Neutrophil (primary cell): ENCODE data around the gene KCNIP2.

Experiments
- H3K27ac ChIP-seq: fragments of 200-600 bp; sonication (generic); 2 replicates; pipeline ENCODE4 v1.5.1; 2016; ENCODE audit warnings: mild to moderate bottlenecking, moderate library complexity
- H3K27me3 ChIP-seq: fragments of 200-600 bp; sonication (generic); 2 replicates; pipeline ENCODE4 v1.6.0; 2016; ENCODE audit warnings: mild to moderate bottlenecking
- H3K36me3 ChIP-seq: fragments of 200-600 bp; sonication (generic); 2 replicates; pipeline ENCODE4 v1.5.1; 2017
- H3K4me1 ChIP-seq, 2 experiments: fragments of 200-600 bp in 1 of 2; sonication (generic) in 1 of 2; 1 replicate in 1 of 2; 2 replicates in 1 of 2; pipeline versions ENCODE4 v1.5.1 to v1.6.1; 2013 to 2016; ENCODE audit warnings: low read depth in 1 of 2, low read length in 1 of 2, mild to moderate bottlenecking in 1 of 2, moderate library complexity in 1 of 2; ENCODE audit not compliant: control insufficient read depth in 1 of 2, insufficient read depth in 1 of 2
- H3K4me3 ChIP-seq, 2 experiments: fragments of 200-600 bp in 1 of 2; sonication (generic) in 1 of 2; 1 replicate in 1 of 2; 2 replicates in 1 of 2; pipeline ENCODE4 v1.5.1; 2013 to 2016; ENCODE audit warnings: low read depth in 1 of 2, low read length in 1 of 2, mild to moderate bottlenecking in 1 of 2, moderate library complexity in 1 of 2
- H3K9me3 ChIP-seq: fragments of 200-600 bp; sonication (generic); 2 replicates; pipeline ENCODE4 v1.5.1; 2016
- TF ChIP-seq, protein P1 (sequence below): fragments of 200-600 bp; sonication (generic); IDR thresholded peaks from 2 replicates; pipeline ENCODE4 v1.5.1; 2016; ENCODE audit warnings: antibody characterized with exemption

KCNIP2 gene

DNA sequence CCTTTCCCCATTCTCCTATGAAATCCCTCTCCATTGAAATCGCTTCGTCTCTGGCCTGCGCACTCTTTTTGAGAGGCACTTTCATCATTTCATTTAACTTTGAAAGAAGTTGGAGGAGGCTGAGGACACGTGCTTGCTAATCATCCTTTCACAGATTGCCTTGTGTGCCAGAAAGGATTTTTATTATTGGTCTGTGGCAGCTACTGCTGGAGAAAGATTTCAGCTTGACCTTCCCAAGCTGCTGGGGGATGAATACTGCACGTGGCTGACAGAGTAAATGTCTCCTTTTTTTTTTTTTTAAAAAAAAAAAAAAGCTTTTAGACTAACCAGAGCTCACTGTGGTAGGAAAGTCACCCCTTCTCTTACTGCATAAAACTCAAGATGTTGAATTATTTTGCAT lies 44.2 kb upstream of the KCNIP2 start:
- Histone ChIP-seq H3K36me3 (no peaks in the 10 kb centered on the region), H3K9me3 (no peaks in the 10 kb centered on the region), H3K27me3 (no peaks in the 10 kb centered on the region), H3K27ac (no peak overlapping the region), H3K4me3 (no peak overlapping the region), H3K4me1 (peaks cover 5% of the 10 kb centered on the region in 2 experiments)
- TF ChIP-seq, protein P1, sequence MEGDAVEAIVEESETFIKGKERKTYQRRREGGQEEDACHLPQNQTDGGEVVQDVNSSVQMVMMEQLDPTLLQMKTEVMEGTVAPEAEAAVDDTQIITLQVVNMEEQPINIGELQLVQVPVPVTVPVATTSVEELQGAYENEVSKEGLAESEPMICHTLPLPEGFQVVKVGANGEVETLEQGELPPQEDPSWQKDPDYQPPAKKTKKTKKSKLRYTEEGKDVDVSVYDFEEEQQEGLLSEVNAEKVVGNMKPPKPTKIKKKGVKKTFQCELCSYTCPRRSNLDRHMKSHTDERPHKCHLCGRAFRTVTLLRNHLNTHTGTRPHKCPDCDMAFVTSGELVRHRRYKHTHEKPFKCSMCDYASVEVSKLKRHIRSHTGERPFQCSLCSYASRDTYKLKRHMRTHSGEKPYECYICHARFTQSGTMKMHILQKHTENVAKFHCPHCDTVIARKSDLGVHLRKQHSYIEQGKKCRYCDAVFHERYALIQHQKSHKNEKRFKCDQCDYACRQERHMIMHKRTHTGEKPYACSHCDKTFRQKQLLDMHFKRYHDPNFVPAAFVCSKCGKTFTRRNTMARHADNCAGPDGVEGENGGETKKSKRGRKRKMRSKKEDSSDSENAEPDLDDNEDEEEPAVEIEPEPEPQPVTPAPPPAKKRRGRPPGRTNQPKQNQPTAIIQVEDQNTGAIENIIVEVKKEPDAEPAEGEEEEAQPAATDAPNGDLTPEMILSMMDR, result no peak

DNA sequence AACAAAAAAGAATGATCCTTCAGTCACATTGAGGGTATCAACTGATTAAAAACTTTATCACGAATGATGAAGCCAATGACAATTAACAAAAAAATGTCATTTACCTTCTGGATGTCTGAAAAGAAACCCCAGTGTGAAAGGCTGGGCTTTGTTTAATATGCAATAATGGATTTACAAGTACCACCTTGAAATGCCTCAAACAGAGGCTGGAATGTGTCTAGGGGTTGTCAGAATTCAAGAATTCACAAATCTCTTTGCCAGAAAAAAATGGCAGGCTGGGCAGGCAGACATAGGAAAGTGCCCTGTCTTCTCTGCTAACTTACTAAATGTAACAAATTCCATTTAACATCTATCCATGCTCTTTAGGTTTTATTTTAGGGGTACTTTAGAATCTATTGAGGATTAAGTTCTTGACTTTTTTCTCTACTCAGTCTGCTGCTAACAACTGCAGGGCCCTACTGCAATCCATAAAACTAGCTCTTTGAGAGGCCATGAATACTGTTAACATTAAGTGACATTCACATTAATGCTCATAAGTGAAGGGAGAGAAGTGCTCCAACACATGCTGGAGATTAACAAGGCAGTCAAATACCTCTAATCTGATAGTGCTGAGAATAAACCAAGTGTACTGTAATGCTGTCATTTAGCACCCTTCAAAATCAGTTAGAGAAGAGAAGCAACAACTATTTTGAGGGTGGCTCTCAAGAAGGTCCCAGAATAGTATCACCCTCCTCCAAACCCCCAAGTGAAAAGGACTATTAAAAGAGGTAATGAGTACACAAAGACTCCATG lies 43.1 kb upstream of the KCNIP2 start:
- H3K27ac ChIP-seq, result no peak overlapping the region
- no peaks in the 10 kb centered on the region for H3K27me3 ChIP-seq
- H3K9me3 ChIP-seq, result no peaks in the 10 kb centered on the region
- H3K36me3 ChIP-seq, result no peaks in the 10 kb centered on the region
- peaks cover 5% of the 10 kb centered on the region in 2 experiments for H3K4me1 ChIP-seq
- no peak overlapping the region for H3K4me3 ChIP-seq
- TF ChIP-seq, protein P1, result no peak

DNA sequence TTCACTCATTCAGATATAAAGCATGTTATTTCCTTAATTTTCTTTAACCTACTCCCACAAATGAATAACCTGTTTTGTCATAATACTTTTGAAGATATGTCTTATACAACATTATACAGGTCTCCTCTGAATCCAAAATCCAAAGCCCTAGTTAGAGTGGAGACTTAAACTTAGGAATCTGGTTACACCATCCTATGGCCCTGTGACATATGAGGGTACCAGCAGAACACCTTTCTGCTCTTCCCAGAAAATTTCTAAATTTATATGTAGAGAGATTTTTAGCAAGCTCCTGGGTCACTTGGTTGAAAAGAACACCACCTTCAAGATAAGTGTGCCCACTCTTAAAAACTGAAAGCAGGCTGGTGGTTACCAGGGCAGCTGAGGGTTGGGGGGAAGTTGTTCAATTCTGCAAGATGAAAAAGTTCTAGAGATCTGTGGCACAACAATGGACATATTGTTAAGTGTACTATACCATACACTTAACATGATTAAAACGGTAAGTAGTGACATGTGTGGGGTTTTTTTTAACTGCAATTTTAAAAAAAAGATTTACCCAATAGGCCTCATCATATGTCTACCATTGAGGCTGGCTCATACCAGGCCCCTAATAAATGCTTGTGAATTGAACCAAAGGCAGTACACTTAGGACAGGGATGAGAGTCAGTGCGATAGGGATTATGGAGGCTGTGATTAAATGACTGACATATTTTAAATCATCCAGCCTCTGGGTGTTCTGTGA lies 37.6 kb upstream of the KCNIP2 start:
- H3K36me3 ChIP-seq, result peaks cover 8% of the 10 kb centered on the region
- H3K4me1 ChIP-seq, result peaks cover 5% of the 10 kb centered on the region in 2 experiments
- H3K4me3 ChIP-seq, result no peak overlapping the region
- H3K27me3 ChIP-seq, result no peaks in the 10 kb centered on the region
- no peak overlapping the region for H3K27ac ChIP-seq
- TF ChIP-seq, protein P1, result no peak
- no peaks in the 10 kb centered on the region for H3K9me3 ChIP-seq

DNA sequence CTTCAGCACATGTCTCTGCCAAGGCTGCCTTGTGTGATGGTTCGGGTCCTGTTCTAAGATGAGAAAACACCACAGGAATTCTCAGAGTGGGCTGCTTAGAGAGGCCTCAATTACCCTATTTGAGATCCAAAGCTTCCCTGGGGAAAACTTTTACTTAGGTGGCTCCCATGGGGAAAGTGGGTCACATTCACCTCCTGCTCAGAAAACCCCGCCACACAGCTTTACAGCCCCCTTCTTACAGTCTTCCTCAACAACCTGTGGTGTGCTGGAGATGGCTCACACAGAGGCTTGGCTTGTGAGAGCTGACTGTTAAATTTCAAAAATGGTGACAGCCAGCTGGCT lies 36.6 kb upstream of the KCNIP2 start:
- H3K27me3 ChIP-seq, result no peaks in the 10 kb centered on the region
- no peaks in the 10 kb centered on the region for H3K9me3 ChIP-seq
- H3K27ac ChIP-seq, result no peak overlapping the region
- no peak overlapping the region for H3K4me3 ChIP-seq
- H3K4me1 ChIP-seq, result peaks cover 5% of the 10 kb centered on the region in 2 experiments
- TF ChIP-seq, protein P1, result no peak
- H3K36me3 ChIP-seq, result peaks cover 8% of the 10 kb centered on the region

DNA sequence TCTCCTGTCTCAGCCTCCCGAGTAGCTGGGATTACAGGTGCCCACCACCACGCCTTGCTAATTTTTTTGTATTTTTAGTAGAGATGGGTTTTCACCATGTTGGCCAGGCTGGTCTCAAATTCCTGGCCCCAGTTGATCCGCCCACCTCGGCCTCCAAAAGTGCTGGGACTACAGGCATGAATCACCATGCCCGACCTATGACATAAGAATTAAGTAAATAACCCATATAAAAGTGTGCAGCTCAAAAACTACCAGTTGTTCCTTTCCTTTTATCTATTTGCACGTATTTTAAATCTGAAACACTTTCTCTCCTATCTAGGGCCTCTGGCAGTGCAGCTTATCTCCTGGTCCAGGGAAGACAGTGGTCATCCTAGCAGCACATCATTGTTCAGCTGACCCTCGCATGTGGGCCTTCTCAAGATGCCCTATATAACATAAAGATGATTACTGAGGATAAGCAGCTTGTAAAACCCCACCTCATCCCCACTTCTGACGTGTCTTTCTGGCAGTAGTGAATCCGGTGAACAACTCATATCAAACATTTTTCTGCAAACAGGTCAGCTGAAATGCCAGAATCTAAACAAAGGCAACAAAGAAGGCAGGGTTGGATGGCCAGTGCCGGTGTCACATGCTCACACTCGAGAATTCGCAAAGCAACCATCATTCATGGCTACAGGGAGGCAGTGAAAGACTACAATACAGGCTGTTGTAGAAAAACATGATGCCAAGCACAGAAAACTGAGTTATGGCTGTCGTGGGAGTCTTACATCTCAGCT lies 36.0 kb upstream of the KCNIP2 start:
- Histone ChIP-seq H3K4me1 (peaks cover 5% of the 10 kb centered on the region in 2 experiments), H3K27ac (no peak overlapping the region)
- TF ChIP-seq, protein P1, result no peak

More for the DNA sequence above, 36.0 kb upstream of the KCNIP2 start:
- no peaks in the 10 kb centered on the region for H3K9me3 ChIP-seq
- peaks cover 8% of the 10 kb centered on the region for H3K36me3 ChIP-seq
- no peak overlapping the region for H3K4me3 ChIP-seq
- H3K27me3 ChIP-seq, result no peaks in the 10 kb centered on the region
